GM23248 (cell line): Measurements from ENCODE around the gene FARP1. TPM values are rescaled to one million over a fixed set of nuclear protein-coding genes. Genes with fewer than 3 reads are reported as not detected.

Source experiments
- DNase-seq: peaks from one replicate; pipeline ENCODE4 v3.0.0-alpha.2; 2015
- H2AFZ ChIP-seq: fragments of 200-600 bp; sonication (generic); 2 replicates; pipeline ENCODE4 v1.6.1; 2016; ENCODE audit warnings: antibody characterized with exemption
- H3F3A ChIP-seq: fragments of 200-600 bp; sonication (generic); 2 replicates; pipeline ENCODE4 v1.6.1; 2016; ENCODE audit warnings: mild to moderate bottlenecking, antibody characterized with exemption, mixed run types; ENCODE audit not compliant: insufficient read depth
- H3K27ac ChIP-seq: fragments of 200-600 bp; sonication (generic); 2 replicates; pipeline ENCODE4 v1.5.1; 2016; ENCODE audit warnings: mild to moderate bottlenecking
- H3K27me3 ChIP-seq: fragments of 200-600 bp; sonication (generic); replicated peaks from 2 replicates; pipeline ENCODE4 v1.6.1; 2016; ENCODE audit warnings: mild to moderate bottlenecking; ENCODE audit not compliant: insufficient read depth
- H3K36me3 ChIP-seq: fragments of 200-600 bp; sonication (generic); 2 replicates; pipeline ENCODE4 v1.6.1; 2016; ENCODE audit warnings: low read depth, mild to moderate bottlenecking
- H3K4me1 ChIP-seq: fragments of 200-600 bp; sonication (generic); 2 replicates; pipeline ENCODE4 v1.6.1; 2016; ENCODE audit warnings: mild to moderate bottlenecking; ENCODE audit not compliant: insufficient read depth
- H3K4me2 ChIP-seq: fragments of 200-600 bp; sonication (generic); one replicate; pipeline ENCODE4 v1.6.1; 2016; ENCODE audit warnings: mild to moderate bottlenecking; ENCODE audit not compliant: unreplicated experiment
- H3K4me3 ChIP-seq: fragments of 200-600 bp; sonication (generic); 2 replicates; pipeline ENCODE4 v1.5.1; 2016; ENCODE audit warnings: mild to moderate bottlenecking
- H3K79me2 ChIP-seq: fragments of 200-600 bp; sonication (generic); 2 replicates; pipeline ENCODE4 v1.6.1; 2016; ENCODE audit warnings: mild to moderate bottlenecking; ENCODE audit not compliant: insufficient read depth
- H3K9ac ChIP-seq: fragments of 200-600 bp; sonication (generic); 2 replicates; pipeline ENCODE4 v1.6.1; 2016; ENCODE audit warnings: mild to moderate bottlenecking
- H3K9me2 ChIP-seq: fragments of 200-600 bp; sonication (generic); 2 replicates; pipeline ENCODE4 v1.6.1; 2016; ENCODE audit warnings: mixed run types, mild to moderate bottlenecking, moderate library complexity; ENCODE audit not compliant: insufficient read depth
- H3K9me3 ChIP-seq: fragments of 200-600 bp; sonication (generic); one replicate; pipeline ENCODE4 v1.6.1; 2017; ENCODE audit warnings: low read depth
- H4K20me1 ChIP-seq: fragments of 200-600 bp; sonication (generic); 2 replicates; pipeline ENCODE4 v1.6.0; 2016; ENCODE audit not compliant: insufficient read depth
- EZH2 ChIP-seq: fragments of 200-600 bp; sonication (generic); IDR thresholded peaks from 2 replicates; pipeline ENCODE4 v1.6.1; 2018; ENCODE audit warnings: antibody characterized with exemption, mild to moderate bottlenecking; ENCODE audit not compliant: insufficient read depth, poor library complexity, severe bottlenecking
- EZH2phosphoT487 ChIP-seq: fragments of 200-600 bp; sonication (generic); IDR thresholded peaks from 2 replicates; pipeline ENCODE4 v1.6.1; 2018; ENCODE audit warnings: antibody characterized with exemption, moderate library complexity, mild to moderate bottlenecking, low read depth; ENCODE audit not compliant: insufficient read depth
- WGBS, 2 experiments: methylation state at CpG; one replicate each; pipeline ENCODE4 v1.1.6; 2015 to 2017; ENCODE audit warnings: low lambda C conversion rate in 2 of 2, low coverage in 1 of 2; ENCODE audit errors: missing lambda C conversion rate in 2 of 2; 5-methylcytosine and 5-hydroxymethylcytosine counted together
- in situ Hi-C: fragments of 300-500 bp; cut with MboI; formaldehyde crosslinking; loops from 2 replicates; pipeline ENCODE4 v1.15.0; 2020
- polyA plus RNA-seq: library from polyadenylated mRNA; unstranded; fragments of >200 nt; fragmentation: Nextera tagmentation; extraction: Ambion mirVana; gene quantifications from 2 replicates; pipeline ENCODE4 v1.2.1, GENCODE V29; 2016
- total RNA-seq: library from RNA; depleted of rRNA; stranded (reverse); fragments of >200 nt; shearing (Covaris generic); gene quantifications from 2 replicates; pipeline ENCODE4 v1.2.3, GENCODE V29; 2014

The FARP1 gene
- total and polyA plus RNA-seq, 2 experiments from 2014 or later: 53.7 to 56.6 TPM

DNA sequence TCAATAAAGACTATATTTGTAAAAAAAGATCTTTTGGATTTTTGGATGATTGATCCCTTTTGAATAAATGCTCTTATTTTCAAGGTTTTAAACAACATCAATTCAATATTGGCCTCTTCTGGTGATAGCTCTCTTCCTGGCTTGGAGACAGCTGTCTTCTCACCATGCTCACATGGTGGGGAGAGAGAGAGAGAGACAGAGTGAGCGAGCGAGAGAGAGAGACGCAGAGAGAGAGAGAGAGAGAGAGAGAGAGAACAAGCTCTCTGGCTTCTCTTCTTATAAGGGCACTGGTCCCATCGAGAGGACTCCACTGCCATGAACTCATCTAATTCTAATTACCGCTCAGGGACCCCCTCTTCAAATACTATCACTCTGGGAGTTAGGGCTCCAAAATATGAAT is 32.1 kb upstream of the FARP1 start:
- H3K4me1 ChIP-seq: peaks cover 5% of the 10 kb centered on the region; the same call in 1 of the 2 replicates
- in situ Hi-C loops: no loop called here

DNA sequence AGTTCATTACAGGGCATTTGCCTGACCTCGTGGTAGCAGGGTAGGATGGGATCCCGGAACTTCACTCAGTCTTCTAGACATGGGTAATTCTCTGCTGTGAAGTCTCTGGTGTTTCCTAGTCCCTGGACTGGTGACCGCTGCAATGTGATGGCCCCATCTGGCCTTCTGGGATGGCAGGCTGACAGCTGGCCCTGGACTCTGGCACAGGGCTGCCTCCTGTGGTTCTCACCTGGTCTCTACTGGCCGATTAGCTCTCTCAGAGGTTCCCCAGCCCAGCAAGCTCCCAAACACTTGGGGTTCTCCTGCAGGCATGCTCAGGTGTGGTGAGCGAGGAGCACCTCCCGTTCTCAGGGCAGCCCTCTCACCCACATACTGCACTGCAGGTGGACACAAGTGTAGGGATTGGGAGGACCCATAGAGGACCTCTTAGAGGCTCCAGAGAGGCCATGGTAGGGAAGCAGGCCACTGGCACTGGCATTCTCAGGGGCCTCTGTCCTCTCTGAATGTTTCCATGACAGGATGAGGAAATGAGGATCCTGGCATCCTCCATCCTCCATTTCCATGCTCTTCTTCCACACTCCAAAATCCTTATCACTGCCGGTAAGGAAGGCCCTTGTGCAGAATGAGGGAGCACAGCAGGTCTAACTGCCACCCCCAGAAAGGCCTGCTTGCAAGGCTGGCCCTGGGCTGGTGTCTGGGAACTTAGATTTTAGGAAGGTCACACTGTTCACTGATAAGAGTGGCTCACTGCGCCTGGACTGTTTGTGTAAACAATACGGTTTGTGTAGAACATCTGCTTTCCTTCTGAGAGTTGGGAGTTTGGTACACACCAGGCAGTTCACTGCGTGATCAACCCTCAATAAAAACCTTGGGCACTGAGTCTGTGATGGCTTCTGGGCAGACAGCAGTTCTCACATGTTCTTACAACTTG is 31.5 kb upstream of the FARP1 start:
- Histone ChIP-seq H3K4me3 (no peak overlapping the region), H3F3A (no peaks in the 10 kb centered on the region), H3K9ac (no peak overlapping the region), H3K36me3 (no peaks in the 10 kb centered on the region), H2AFZ (no peak overlapping the region), H3K27ac (no peak overlapping the region), H3K27me3 (no peaks in the 10 kb centered on the region), H4K20me1 (no peaks in the 10 kb centered on the region), H3K4me2 (no peak overlapping the region), H3K79me2 (no peaks in the 10 kb centered on the region), H3K9me3 (no peaks in the 10 kb centered on the region), H3K4me1 (no peaks in the 10 kb centered on the region), H3K9me2 (no peaks in the 10 kb centered on the region)
- in situ Hi-C loops: no loop called here
- TF ChIP-seq EZH2phosphoT487 (no peak), EZH2 (no peak)
- 90 to 92% methylated on average over 10 of the region's 10 CpGs for WGBS, 2 experiments
- no peak for DNase-seq

More for the DNA sequence above, 32.1 kb upstream of the FARP1 start:
- Histone ChIP-seq H3K4me2 (no peak overlapping the region), H2AFZ (no peak overlapping the region), H3K9me3 (no peaks in the 10 kb centered on the region), H3F3A (no peaks in the 10 kb centered on the region), H4K20me1 (no peaks in the 10 kb centered on the region), H3K79me2 (no peaks in the 10 kb centered on the region), H3K9me2 (no peaks in the 10 kb centered on the region), H3K27me3 (no peaks in the 10 kb centered on the region), H3K4me3 (no peak overlapping the region), H3K27ac (no peak overlapping the region), H3K36me3 (no peaks in the 10 kb centered on the region), H3K9ac (no peak overlapping the region)
- TF ChIP-seq EZH2phosphoT487 (no peak), EZH2 (no peak)
- no peak for DNase-seq
- 81 to 90% methylated on average over 5 of the region's 5 CpGs for WGBS, 2 experiments

DNA sequence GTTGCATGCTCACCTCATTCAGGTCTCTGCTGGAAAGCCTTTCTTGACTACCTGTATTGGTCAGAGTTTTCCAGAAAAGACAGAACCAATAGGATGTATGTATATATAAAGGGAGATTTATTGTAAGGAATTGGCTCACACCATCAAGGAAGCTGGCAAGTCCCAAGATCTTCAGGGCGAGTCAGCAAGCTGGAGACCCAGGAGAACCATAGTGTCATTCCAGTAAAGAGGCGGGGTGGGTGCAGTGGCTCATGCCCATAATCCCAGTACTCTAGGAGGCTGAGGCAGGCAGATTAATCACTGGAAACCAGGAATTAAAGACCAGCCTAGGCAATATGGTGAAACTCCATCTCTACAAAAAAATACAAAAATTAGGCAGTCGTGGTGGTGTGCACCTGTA is 30.4 kb upstream of the FARP1 start:
- no peak overlapping the region for H2AFZ ChIP-seq
- no peak overlapping the region for H3K4me3 ChIP-seq
- H3K4me1 ChIP-seq: no peaks in the 10 kb centered on the region
- H3K9ac ChIP-seq: no peak overlapping the region
- H3K9me3 ChIP-seq: no peaks in the 10 kb centered on the region
- H3K36me3 ChIP-seq: no peaks in the 10 kb centered on the region
- TF ChIP-seq EZH2: no peak
- no peak for TF ChIP-seq EZH2phosphoT487
- WGBS, 2 experiments: 86 to 89% methylated on average over 3 of the region's 3 CpGs
- no peaks in the 10 kb centered on the region for H3K9me2 ChIP-seq
- no peaks in the 10 kb centered on the region for H3F3A ChIP-seq
- no peaks in the 10 kb centered on the region for H4K20me1 ChIP-seq
- H3K27me3 ChIP-seq: no peaks in the 10 kb centered on the region
- no peaks in the 10 kb centered on the region for H3K79me2 ChIP-seq
- DNase-seq: peak; percentile 16
- in situ Hi-C loops: no loop called here
- H3K27ac ChIP-seq: no peak overlapping the region
- no peak overlapping the region for H3K4me2 ChIP-seq

DNA sequence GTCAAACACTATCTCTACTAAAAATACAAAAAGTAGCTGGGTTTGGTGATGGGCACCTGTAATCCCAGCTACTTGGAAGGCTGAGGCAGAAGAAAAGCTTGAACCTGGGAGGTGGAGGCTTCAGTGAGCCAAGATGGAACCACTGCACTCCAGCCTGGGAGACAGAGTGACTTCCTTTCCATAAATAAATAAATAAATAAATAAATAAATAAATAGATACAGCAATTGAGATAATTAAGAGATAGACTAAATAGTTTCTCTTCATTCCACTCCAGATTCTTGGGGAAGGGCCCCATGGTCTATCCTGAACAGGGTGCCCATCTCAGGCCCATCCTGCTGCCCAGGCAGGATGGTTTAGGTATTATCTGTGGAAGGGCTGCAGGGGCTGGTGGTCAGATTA is 24.0 kb upstream of the FARP1 start:
- TF ChIP-seq EZH2phosphoT487 (no peak), EZH2 (no peak)
- Histone ChIP-seq H3K9ac (no peak overlapping the region), H3K9me2 (no peaks in the 10 kb centered on the region), H3K4me2 (no peak overlapping the region), H3K4me1 (no peaks in the 10 kb centered on the region), H3K27me3 (no peaks in the 10 kb centered on the region), H4K20me1 (no peaks in the 10 kb centered on the region), H3K79me2 (no peaks in the 10 kb centered on the region), H3K9me3 (no peaks in the 10 kb centered on the region), H3K27ac (no peak overlapping the region), H3F3A (no peaks in the 10 kb centered on the region), H2AFZ (no peak overlapping the region), H3K4me3 (no peak overlapping the region), H3K36me3 (no peaks in the 10 kb centered on the region)
- DNase-seq: no peak
- in situ Hi-C loops: no loop called here
